Muscle of arm (tissue), 12 donors: Measurements from ENCODE around the gene MTERF4. TPM values are rescaled to one million over a fixed set of nuclear protein-coding genes. Genes with fewer than 3 reads are reported as not detected.

ENCODE experiments used
- DNase-seq: peaks from one replicate; pipeline ENCODE4 v3.0.0-alpha.2; 2013
- polyA plus RNA-seq, 12 donors: library from polyadenylated mRNA; unstranded; fragments of 120-200 nt; gene quantifications; one replicate each; pipeline ENCODE4 v1.2.1, GENCODE V29; 2013; ENCODE audit not compliant: insufficient read length in 12 of 12

The MTERF4 gene
- polyA plus RNA-seq, 12 donors, result 18.2 to 74.1 (median 35.0) TPM; not detected in 1

DNA sequence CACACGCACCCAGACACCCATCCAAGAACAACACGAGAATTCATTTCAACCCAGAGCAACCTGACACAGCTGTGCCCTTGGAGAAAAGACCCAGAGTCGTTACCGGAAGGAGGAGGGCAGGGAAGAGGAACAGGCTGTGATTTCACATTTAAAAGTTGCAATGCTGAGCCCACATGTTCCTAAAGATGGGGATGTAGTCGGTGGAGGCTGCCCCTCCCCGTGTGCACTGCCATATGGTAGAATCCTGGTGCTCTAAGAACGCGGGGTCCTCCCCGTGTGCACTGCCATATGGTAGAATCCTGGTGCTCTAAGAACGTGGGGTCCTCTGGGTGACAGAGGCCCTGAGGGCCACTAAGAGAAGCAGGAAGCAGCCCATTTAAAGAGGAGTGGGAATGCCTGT, 10.9 kb downstream of the MTERF4 start:
- no peak for DNase-seq

DNA sequence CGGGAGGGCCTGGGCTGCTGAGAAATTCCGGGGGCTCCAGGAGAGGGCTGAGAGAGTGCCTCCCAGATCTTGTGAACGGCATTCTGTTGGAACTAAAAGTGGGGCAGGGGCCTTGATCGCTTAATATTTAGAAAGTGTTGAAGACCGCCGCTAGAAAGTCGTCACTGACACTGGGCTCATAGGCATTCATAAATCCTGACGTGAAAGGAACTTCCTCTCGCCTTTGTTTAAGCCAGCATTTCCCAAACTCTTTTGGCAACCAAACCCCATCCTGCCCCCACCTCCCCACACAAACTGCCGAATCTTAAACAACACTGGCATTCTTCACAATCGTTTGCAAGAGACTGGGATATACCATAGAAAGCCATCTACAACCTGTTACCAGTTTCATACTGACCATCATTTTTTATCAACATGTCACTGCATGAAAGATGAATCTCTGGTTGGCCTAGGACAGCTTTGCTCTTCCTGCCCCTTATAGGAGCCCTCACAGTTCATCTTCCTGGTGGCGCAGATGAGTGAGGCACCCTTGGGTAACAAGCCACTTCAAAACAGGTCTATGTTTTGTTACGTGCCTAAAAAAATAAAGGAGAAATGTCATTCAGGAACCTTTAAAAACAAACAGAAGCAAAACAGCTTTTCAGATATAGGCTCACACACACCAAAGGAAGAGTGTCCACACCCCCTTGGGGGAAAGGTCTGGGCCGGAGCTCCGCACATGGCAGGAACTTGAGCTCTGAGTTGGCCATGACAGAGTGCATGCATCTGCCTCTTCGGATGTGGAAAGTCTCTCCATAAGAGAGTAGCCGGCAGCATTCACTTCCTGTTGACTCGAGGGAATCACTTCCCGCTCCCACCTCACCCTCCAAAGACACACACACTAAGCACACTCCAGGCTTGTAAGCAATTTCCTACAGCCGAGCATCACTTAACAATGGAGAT, 13.0 kb downstream of the MTERF4 start:
- DNase-seq, result no peak

DNA sequence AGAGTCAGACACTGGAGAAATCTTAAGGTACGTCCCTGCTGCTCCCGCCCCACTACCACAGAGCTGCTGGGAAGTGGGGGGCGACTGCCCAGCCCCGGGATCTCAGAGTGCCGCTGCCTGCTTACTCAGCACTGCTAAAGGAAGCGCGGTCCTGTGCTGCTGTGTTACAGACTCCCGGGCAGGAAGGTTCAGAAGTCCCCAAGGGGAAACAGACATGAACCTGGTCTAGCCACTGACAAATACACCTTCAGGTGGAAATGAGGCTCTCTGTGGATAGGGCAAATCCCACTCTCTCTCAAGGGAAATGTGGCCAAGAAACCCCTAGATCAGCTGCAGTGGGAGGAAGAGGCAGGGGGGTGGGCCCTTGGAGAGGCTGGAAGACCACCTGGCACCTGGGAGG, 13.7 kb downstream of the MTERF4 start:
- DNase-seq, result no peak

DNA sequence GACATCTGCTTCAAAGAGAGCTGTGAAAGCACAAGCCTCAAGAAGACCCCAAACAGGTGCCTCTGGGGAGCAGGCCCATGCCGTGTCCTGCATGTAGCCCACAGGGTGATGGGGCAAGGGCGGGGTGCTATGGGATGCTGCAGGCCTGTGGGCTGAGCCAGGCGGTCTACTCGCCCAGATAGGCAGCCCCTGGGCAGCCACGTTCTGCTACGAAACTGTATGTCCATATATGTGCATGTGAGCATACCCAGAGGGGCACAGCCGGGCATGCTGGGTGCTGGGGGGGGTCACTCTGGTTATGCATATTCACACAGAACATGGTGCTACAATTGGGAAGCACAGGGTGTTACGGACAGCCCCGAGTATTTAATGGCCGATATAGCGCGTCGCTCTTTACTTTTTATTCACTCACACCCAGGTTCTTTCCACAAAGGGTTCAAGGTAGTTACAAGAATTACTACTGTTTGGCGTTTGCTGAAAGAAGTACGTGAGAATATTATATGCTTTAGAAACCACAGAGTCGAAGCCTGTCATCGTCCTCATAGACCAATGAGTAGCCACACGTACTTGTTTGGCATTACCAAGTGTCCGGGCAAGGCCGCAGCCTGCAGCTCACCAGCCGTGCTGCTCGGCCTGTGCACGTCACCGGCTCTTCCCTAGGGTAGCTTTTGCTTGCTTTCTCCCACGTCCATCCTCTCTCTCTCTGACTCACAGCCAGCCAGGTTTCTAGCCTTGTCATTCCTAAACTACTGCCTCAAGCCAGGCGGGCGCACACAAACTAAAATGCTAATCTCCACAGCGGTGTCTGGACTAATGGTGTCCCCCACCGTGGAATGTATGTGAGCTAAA, 14.4 kb downstream of the MTERF4 start:
- no peak for DNase-seq

DNA sequence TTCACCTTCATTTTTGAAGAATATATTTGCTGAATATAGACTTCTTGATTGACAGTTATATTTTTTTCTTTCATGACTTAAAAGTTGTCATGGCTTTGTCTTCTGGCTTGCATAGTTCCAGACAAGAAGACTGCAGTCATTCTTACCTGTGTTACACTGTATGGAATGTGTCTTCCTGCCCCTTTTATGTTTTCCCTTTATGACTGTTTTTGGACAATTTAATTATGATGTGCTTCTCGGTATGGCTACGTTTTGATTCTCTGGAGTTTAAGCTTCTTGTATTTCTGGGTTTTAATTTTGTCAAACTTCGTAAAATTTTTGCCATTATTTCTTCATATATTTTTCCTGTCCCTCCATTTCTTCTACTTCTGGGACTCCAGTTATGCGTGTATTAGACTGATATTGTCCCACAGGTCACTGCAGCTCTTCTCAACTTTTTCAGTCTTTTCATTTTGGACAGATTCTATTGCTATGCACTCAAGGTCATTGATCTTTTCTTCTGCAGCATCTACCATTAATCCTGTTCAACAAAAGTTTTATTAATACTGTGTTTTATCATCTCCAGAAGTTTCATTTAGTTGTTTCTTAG, 17.1 kb downstream of the MTERF4 start:
- no peak for DNase-seq

DNA sequence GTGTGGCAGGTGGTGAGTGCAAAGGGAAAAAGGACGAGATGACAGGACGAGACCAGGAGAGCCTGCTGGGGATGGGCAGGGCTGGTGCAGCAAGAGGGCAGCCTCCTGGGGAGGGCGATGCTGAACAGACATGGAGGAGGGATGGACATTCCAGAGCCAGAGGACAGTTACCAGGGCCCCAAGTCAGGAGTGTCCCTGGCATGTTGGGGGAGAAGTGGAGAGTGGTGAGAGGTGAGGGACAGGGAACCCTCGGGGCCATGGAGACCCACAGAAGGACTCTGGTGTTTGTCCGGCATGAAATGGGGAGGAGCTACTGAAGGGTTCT, 19.0 kb downstream of the MTERF4 start:
- DNase-seq, result no peak

DNA sequence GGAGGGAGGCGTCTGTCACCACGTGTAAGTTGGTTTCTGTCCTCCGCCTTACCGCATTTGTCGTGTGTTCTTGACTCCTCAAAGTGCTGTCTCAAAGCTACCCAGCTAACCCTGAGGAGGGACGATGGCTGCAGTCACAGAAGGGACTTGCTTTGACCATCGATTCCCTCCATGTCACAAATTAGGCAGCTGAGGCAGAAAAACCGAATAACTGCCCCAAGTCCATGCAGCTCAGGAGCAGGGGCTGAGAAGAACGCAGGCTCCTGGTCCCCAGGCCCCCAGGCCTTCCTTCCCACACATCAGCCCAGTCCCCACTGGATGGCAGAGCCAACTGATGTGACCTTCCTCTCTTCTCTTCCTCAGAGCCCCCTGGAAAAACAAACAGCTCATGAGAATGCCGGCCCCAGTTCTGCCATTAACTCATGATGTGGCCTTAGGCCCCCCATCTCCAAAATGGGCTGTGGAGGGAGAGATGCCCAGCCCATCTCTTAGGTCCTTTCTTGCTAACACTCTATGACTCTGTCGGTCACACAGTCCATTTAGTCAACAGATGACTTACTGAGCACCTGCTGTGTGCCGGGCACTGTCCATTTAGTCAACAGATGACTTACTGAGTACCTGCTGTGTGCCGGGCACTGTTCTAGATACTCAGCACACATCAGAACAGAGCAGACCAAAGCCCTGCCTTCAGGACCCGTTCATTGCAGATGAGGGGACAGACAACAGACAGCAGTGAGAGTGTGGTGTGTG, 19.6 kb downstream of the MTERF4 start:
- DNase-seq, result no peak

DNA sequence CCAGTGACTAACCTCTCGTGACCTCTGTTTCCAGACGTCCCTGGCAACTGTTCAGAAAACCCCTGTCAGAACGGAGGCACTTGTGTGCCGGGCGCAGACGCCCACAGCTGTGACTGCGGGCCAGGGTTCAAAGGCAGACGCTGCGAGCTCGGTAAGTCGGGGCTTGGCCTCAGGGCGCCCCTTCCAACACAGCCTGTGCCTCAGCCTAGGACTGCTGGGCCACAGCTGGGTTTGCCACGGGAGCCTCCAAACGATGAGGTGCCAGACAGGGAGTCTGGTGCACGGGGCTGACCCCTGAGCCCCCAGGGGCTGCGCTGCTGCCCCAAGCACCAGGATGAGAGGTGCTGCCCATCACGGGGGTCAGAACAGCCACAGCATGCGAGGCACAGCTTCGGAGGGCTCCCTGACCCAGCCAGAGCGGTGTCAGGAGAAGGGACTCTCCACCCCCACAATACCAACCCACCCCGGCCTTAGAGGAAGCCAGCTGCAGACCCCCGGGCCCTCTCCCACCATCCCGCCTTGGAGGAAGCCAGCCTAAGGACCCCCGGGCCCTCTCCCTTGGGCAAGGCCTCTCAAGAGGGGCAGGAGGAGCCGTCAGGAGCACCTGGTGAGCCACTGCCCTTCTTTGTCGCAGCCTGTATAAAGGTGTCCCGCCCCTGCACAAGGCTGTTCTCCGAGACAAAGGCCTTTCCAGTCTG, 20.3 kb downstream of the MTERF4 start:
- no peak for DNase-seq

DNA sequence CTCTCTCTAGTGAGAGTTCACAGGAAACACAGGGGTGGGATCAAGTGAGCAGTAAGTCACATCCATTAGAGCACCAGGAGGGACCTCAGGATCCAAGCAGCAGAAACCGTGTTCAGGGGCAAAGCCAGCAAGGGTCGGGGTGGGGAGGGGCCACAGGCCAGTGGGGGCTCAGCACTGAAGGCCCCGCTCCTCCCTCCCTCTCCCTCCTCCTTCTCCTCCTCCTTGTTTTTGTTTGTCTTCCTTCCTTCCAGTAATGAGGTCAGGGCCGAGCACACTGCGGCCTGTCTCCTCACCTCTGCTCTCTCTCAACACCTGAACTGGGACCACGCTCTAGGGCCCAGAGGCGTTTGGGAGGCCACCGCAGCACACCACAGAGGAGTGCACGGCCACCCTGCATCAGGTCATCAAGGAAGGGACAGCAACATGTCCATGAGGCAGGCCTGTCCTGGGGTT, 20.9 kb downstream of the MTERF4 start:
- DNase-seq, result no peak

DNA sequence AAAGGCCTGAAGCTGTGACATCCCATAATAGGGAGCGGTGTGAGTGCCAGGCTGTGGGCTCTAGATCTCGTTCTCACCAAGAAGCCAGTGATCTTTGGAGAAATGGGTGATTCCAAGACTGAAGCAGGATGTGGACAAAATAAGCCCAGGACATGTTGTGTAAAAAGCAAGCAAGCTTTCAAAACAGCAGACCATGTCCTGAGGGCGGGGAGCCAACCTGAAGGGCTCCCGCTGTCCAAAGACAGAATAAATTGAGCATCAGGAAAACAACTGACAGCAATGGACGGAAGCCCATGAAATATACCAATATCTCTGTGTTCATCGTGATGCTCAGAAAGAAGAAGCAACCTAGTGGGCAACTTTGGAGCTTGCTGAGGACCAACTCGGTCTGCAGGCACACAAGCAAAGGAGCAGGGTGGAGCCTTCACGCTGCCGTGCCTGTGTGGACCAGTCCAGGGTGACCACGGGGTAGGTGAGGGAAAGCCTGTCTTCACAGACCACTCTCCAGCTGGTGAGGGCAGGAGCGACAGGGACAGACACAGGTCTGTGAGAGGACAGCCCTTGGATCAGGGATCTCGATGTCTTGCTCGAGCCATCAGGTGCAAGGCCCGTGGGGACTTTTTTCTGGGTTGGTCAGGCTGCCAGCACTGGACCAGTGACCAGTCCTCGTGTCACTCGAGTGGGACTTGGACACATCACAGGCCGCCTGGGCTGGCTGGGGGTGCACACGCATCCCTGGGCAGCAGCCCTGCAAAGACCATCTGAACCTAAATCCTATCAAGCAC, 21.5 kb downstream of the MTERF4 start:
- no peak for DNase-seq

DNA sequence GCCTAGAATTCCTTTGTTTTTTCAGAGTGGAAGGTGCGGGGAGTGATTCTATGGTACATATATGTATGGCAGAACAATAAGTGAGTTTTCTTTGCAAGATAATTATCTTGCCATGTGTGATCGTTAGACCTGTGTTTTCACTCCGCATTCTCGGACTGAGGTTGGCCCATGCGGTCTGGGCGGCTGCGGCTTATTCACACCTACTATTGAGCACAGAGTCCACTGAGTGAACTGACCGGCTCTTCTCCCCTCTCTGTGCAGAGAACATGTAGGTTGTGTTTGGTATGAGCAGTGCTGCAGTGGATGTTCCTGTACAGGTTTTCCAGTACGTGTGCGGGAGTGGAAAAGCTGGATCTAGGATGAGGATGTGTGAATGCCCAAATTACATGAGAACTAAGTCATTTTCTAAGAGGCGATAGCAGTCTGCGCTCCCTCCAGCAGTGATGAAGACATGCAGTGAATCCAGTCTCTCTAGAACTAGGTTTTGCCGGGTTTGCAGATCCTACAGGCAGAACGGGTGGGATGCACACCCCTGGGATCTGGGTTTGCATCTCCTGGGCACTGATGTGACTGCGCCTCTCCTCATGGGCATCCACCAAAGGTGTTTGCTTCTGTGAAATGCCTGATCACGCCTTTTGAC, 27.1 kb downstream of the MTERF4 start:
- DNase-seq, result no peak

DNA sequence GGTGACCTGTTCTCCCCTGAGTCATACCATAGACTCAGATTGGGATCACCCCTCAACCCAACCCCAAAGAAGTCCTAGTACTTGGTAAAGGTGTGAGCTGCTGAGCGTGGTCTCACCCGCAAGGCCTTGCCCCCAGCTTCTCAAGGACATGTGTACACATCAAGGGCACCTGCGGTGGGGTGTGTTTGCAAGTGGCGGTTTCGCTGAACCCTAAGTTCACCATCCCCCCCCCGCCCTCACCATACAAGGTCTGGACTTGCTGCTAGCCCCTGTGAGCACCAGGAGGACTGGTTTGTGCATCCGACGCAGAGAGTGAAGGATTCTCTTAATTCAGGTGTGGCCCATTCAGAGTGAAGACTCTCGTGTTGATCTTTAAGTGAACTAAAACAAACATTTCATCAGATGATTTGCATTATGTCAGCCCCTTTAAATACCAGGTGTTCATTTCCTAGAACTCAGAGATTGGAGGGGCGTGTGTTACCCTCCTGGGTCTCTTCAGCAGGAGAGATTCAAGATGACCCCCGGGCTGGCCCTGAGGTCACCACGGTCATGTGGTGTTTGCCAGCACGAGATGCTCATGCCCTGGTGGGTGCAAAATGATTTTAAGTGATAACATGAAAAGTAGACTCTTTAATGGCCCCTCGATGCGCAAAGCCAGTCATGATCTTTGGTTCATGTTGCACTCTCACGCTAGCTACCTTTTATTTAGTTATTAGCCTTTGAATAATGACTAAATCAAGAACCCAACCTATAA, 27.8 kb downstream of the MTERF4 start:
- DNase-seq, result no peak

DNA sequence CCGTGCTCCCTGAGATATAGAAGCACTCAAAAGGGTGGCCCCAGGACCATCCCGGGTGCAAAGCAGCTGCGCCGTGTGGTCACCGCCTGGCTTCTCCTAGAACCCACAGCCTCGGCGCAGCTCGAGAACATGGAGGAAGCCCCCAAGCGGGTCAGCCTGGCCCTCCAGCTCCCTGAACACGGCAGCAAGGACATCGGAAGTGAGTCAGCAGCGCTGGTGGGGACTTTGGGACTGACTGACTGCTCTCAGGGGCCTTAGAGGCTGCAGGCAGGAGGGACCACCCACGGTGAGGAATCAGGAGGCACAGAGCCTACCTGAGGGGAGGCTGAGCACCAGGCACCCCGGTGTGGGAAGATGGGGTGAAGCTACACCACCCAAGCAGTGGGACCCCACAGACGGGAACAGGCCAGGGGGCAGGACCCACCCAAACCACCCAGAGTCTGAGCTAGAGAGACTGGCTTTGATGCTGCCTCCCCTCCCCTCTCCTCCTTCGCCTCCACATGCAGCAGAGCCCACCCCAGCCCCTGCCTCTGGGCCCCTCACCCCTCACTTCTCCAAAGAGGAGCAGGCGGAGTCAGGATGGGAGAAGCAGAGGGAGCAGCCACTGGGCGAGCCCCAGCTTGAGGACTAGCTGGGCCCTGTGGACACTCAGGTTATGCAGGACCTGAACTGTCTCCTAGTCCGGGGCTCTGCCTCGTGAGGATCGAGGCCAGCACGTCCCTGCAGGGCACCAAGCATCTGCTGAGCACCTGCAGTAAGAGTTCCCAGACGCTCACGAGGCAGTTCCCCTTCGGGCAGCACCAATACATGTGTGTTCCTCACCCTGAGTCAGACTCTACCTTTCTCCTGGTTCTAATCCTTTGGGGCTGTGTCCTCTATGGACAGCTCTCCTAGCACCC, 28.7 kb downstream of the MTERF4 start:
- DNase-seq, result no peak

DNA sequence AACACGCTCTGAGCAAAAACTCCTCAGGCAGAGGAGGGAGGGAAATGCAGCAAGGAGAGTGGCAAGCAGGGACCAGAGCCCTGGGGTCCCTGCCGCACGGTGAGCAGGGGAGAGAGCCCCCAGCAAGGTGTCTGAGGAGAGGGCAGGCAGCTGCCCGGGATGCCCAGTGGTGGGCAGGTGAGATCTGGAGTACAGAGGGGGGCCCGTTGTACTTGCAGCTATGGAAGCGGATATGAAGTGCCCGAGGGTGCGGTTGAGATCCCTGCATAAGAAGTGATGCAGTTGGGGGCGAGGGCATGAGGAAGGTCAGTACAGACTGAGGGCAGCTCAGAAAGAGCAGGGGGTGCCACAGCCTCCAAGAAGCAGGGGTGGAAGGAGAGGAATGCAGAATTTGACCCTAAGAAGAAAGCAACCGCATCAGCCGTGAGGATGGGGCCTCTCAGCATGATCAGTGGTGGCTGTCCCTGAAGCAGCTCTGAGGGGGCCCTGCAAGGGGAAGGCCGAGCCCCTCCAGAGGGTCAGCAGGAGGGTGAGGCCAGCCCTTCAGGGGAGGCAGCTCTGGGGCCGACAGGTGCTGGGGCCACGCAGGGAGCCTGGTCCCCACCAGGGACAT, 29.4 kb downstream of the MTERF4 start:
- DNase-seq, result no peak

DNA sequence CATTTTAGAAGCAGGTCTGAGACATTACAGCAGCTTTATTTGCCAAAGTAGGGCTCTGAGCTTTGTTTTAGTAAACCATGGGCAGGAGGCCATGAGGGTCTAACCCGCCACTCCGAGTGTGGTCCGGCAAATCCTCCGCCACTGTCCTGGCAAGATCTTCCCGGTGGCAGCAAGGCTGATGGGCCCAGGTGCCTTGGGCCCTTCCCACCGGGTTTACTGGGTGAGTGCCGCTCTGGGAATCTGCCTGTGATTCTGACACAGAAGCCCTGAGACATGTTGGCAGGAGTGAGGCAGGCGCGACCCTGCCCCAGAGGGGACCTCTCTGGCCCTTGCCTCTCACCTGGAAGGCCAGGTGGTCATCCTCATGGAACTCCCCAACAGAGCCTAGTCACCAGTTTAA, 29.9 kb downstream of the MTERF4 start:
- no peak for DNase-seq

DNA sequence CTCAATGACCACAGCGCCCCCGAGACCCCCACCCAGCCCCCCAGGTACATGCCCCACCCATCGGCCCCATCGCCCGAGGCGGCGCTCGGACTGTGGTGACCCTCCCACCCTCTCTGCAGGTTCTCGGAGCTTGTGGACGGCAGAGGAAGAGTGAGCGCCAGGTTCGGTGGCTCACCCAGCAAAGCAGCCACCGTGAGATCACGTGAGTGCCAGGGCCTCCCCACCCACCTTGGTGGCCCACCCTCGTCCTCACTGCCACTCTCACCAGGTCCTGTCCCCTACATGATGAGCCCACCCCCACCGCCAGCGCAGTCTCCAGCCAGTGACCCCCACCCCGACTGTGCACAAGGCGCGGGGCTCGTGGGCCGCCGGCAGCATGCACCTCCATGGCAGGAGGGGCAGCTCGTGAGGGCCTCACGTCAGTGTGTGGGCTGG, 30.4 kb downstream of the MTERF4 start:
- DNase-seq, result no peak
